Chondrocyte (in vitro differentiated cells): ENCODE results near the gene COMMD10. TPM values are rescaled to one million over a fixed set of nuclear protein-coding genes. Genes with fewer than 3 reads are reported as not detected.

Experiments
- DNase-seq: peaks from one replicate; pipeline ENCODE4 v3.0.0; 2021; ENCODE audit warnings: mixed read lengths, low spot score
- H3K27ac Mint-ChIP-seq: one replicate; pipeline ENCODE4 v1.8.0; 2021; ENCODE audit warnings: mild to moderate bottlenecking, moderate library complexity, mixed read lengths; ENCODE audit not compliant: unreplicated experiment
- H3K27me3 Mint-ChIP-seq: 2 replicates; pipeline ENCODE4 v1.8.0; 2021; ENCODE audit warnings: low read depth, mixed read lengths
- H3K36me3 Mint-ChIP-seq: 2 replicates; pipeline ENCODE4 v1.8.0; 2021; ENCODE audit warnings: low read depth, mixed read lengths
- H3K4me1 Mint-ChIP-seq: 2 replicates; pipeline ENCODE4 v1.8.0; 2021; ENCODE audit warnings: low read depth, mild to moderate bottlenecking, mixed read lengths
- H3K4me3 Mint-ChIP-seq: one replicate; pipeline ENCODE4 v1.8.0; 2021; ENCODE audit warnings: mild to moderate bottlenecking, moderate library complexity, mixed read lengths; ENCODE audit not compliant: unreplicated experiment
- H3K9me3 Mint-ChIP-seq: 2 replicates; pipeline ENCODE4 v1.8.0; 2021; ENCODE audit warnings: low read depth, mixed read lengths
- total RNA-seq: library from RNA; stranded (reverse); gene quantifications from 3 replicates; pipeline ENCODE4 v1.2.1, GENCODE V29; 2021
- TF ChIP-seq, protein P1 (sequence below): fragments of 200-600 bp; sonication (generic); IDR thresholded peaks from 2 replicates; pipeline ENCODE4 v1.5.0; 2021; ENCODE audit warnings: antibody characterized with exemption, mild to moderate bottlenecking, moderate library complexity

Gene COMMD10
- total RNA-seq, 1 donor from 2014 or later, result 18.6 TPM

DNA sequence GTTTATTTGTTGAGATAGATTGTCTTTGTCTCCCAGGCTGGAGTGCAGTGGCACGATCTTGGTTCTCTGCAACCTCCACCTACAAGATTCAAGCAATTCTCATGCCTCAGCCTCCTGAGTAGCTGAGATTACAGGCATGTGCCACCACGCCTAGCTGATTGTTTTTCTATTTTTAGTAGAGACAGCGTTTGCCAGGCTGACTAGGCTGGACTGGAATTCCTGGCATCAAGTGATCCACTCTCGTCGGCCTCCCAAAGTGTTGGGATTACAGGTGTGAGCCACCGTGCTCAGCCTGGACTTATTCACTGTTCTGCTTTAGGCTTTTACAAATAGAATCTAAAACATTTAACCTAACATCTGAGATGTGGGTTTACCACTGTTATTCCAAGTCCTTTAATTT lies 91.3 kb downstream of the COMMD10 start:
- peaks cover 10% of the 10 kb centered on the region for H3K9me3 Mint-ChIP-seq
- H3K36me3 Mint-ChIP-seq, result peaks cover 4% of the 10 kb centered on the region

DNA sequence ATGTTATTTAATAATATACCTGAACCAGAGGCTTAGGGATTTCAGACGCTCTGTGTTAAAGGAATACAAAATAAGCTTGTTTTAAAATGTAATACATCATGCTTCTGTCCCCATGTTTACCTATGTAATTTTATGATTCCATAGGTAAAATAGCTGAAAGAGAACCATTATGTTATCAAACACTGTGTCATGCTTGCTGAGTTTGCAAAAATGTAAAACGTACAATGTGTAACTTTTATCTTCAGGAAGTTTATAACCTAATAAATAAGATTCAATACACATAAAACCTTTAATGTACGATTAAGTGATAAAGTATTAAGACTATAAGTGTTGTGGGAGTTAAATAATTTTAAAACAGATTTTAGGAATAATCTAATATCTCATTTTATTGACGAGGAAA lies 94.1 kb downstream of the COMMD10 start:
- TF ChIP-seq, protein P1, sequence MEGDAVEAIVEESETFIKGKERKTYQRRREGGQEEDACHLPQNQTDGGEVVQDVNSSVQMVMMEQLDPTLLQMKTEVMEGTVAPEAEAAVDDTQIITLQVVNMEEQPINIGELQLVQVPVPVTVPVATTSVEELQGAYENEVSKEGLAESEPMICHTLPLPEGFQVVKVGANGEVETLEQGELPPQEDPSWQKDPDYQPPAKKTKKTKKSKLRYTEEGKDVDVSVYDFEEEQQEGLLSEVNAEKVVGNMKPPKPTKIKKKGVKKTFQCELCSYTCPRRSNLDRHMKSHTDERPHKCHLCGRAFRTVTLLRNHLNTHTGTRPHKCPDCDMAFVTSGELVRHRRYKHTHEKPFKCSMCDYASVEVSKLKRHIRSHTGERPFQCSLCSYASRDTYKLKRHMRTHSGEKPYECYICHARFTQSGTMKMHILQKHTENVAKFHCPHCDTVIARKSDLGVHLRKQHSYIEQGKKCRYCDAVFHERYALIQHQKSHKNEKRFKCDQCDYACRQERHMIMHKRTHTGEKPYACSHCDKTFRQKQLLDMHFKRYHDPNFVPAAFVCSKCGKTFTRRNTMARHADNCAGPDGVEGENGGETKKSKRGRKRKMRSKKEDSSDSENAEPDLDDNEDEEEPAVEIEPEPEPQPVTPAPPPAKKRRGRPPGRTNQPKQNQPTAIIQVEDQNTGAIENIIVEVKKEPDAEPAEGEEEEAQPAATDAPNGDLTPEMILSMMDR, result no peak
- H3K36me3 Mint-ChIP-seq, result peaks cover 2% of the 10 kb centered on the region
- H3K4me3 Mint-ChIP-seq, result no peak overlapping the region
- no peak overlapping the region for H3K27ac Mint-ChIP-seq
- peaks cover 5% of the 10 kb centered on the region for H3K9me3 Mint-ChIP-seq
- DNase-seq, result no peak
- no peaks in the 10 kb centered on the region for H3K27me3 Mint-ChIP-seq
- H3K4me1 Mint-ChIP-seq, result peaks cover 7% of the 10 kb centered on the region

More for the DNA sequence above, 91.3 kb downstream of the COMMD10 start:
- Mint-ChIP-seq H3K27me3 (no peaks in the 10 kb centered on the region), H3K27ac (no peak overlapping the region), H3K4me1 (peaks cover 7% of the 10 kb centered on the region), H3K4me3 (no peak overlapping the region)
- DNase-seq, result no peak
- TF ChIP-seq, protein P1, result no peak

DNA sequence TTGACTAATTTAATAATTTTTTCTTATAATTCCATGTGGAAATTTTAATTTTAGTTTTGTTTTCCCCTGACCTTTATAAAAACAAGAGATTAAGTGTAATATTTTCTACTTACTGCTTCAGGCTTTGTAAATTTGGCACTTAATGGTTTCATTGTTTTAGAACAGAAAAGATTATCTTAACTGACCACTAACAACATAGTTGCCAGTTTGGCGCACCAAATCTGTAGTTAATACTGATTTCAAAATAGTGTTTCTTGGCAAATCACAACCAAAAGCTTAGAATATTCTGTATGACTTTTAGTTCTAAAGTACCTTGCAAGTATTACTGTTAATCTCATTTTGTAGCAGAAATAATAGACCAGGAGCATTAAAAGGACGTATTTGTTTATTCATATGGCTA lies 124.3 kb downstream of the COMMD10 start:
- TF ChIP-seq, protein P1, result no peak
- H3K9me3 Mint-ChIP-seq, result no peaks in the 10 kb centered on the region
- H3K36me3 Mint-ChIP-seq, result no peaks in the 10 kb centered on the region
- H3K4me3 Mint-ChIP-seq, result no peak overlapping the region
- no peak overlapping the region for H3K27ac Mint-ChIP-seq
- H3K4me1 Mint-ChIP-seq, result no peaks in the 10 kb centered on the region
- DNase-seq, result no peak
- H3K27me3 Mint-ChIP-seq, result no peaks in the 10 kb centered on the region

DNA sequence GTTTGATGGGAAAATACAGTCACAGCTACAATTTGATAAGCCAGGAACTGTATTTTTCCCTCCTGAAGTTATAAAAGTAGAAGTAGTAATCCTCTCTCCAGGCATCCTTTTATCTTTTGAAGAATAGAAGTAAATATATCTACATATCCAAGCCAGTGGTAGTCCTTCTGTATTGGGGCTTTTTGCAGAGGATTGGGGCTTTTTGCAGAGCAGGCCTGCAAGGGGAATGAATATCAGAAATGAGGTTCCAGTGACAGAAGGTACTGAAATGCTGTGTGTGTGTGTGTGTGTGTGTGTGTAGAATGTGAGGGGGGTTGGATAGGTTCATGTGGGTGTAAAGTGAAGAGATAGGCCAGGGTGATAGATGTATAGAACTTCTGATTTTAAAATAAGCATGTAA lies 127.4 kb downstream of the COMMD10 start:
- H3K27me3 Mint-ChIP-seq, result no peaks in the 10 kb centered on the region
- no peaks in the 10 kb centered on the region for H3K9me3 Mint-ChIP-seq
- no peak overlapping the region for H3K27ac Mint-ChIP-seq
- no peak overlapping the region for H3K4me3 Mint-ChIP-seq
- TF ChIP-seq, protein P1, result no peak
- no peaks in the 10 kb centered on the region for H3K4me1 Mint-ChIP-seq
- no peak for DNase-seq
- H3K36me3 Mint-ChIP-seq, result no peaks in the 10 kb centered on the region

DNA sequence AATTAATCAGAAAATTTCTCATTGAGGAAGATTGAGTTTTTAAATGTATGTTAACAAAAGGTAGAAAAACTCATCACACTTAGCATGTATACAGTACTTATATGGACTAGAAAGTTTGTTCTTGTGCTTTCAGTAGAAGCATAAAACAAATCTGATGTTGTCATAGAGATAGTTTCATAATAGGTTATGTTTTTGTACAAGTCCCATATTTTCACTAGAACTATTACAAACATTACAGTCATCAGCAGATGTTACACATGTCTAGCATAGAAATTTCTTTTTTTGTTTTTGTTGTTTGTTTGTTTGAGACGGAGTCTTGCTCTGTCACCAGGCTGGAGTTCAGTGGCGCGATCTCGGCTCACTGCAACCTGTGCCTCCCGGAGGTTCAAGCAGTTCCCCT lies 131.4 kb downstream of the COMMD10 start:
- no peaks in the 10 kb centered on the region for H3K4me1 Mint-ChIP-seq
- no peaks in the 10 kb centered on the region for H3K9me3 Mint-ChIP-seq
- DNase-seq, result no peak
- no peaks in the 10 kb centered on the region for H3K27me3 Mint-ChIP-seq
- H3K4me3 Mint-ChIP-seq, result no peak overlapping the region
- H3K36me3 Mint-ChIP-seq, result no peaks in the 10 kb centered on the region
- TF ChIP-seq, protein P1, result no peak
- H3K27ac Mint-ChIP-seq, result no peak overlapping the region
